GM12878 (cell line): ENCODE results near the gene IFT88. TPM values are rescaled to one million over a fixed set of nuclear protein-coding genes. Genes with fewer than 3 reads are reported as not detected.

ENCODE experiments used
- ATAC-seq: fragments of 200-7000 bp; cut with Tn5 transposase; 3 replicates; pipeline ENCODE4 v1.9.1; 2020; ENCODE audit warnings: mild to moderate bottlenecking, moderate library complexity
- BruUV-seq: library from RNA; stranded (reverse); fragments of 400-500 nt; replicated peaks from 2 replicates; lab custom pipeline; 2021; lab: Mats Ljungman, UMichigan
- CTCF ChIA-PET: fragments of 300-600 bp; sonication (Branson Sonifier 250); formaldehyde crosslinking; extraction: SDS; loops from one replicate; lab custom pipeline; 2021; ENCODE audit warnings: inconsistent platforms; lab: Yijun Ruan, JAX
- POLR2A ChIA-PET: fragments of 350-600 bp; formaldehyde crosslinking; extraction: SDS; loops from one replicate; lab custom pipeline; 2021; ENCODE audit warnings: inconsistent platforms; lab: Charles Lee
- RAD21 ChIA-PET: fragments of 300-600 bp; sonication (Branson Sonifier 250); formaldehyde crosslinking; loops from one replicate; lab custom pipeline; 2023; ENCODE audit warnings: antibody characterized with exemption; ENCODE audit not compliant: unreplicated experiment; lab: Charles Lee
- SMC1A ChIA-PET: fragments of 300-600 bp; sonication (Branson Sonifier 250); formaldehyde crosslinking; loops from one replicate; lab custom pipeline; 2023; ENCODE audit not compliant: unreplicated experiment, uncharacterized antibody; lab: Charles Lee
- DNase-seq: peaks from one replicate; pipeline ENCODE4 v3.0.0-alpha.2; 2011; ENCODE audit warnings: low read depth, low spot score
- FAIRE-seq: peaks from 3 replicates; lab custom pipeline; 2011; peaks lifted over from hg19 to GRCh38; lab: Jason Lieb, UNC
- H2AFZ ChIP-seq: 2 replicates; pipeline ENCODE4 v1.6.0; 2011; ENCODE audit warnings: low read depth, low read length, control low read depth; ENCODE audit not compliant: control insufficient read depth
- H3K27ac ChIP-seq: 2 replicates; pipeline ENCODE4 v1.5.1; 2011; ENCODE audit warnings: control low read depth; ENCODE audit not compliant: control insufficient read depth, insufficient read depth
- H3K27me3 ChIP-seq, 2 experiments: replicated peaks in 1 of 2; 2 replicates each; pipeline versions ENCODE4 v1.6.0 to v1.6.1; 2011; ENCODE audit warnings: low read length in 1 of 2; ENCODE audit not compliant: control insufficient read depth in 2 of 2, insufficient read depth in 2 of 2
- H3K36me3 ChIP-seq, 2 experiments: 2 replicates each; pipeline ENCODE4 v1.5.1; 2011; ENCODE audit warnings: low read length in 1 of 2; ENCODE audit not compliant: control insufficient read depth in 2 of 2, insufficient read depth in 2 of 2
- H3K4me1 ChIP-seq: 2 replicates; pipeline ENCODE4 v1.6.1; 2011; ENCODE audit warnings: mild to moderate bottlenecking, low read length, moderate library complexity, mixed read lengths; ENCODE audit not compliant: control insufficient read depth, insufficient read depth
- H3K4me2 ChIP-seq: 2 replicates; pipeline ENCODE4 v1.6.0; 2011; ENCODE audit warnings: control low read depth; ENCODE audit not compliant: control insufficient read depth, insufficient read depth
- H3K4me3 ChIP-seq: fragments of 200-600 bp; sonication (generic); 2 replicates; pipeline ENCODE4 v1.5.1; 2016
- H3K79me2 ChIP-seq: 2 replicates; pipeline ENCODE4 v1.6.0; 2011; ENCODE audit warnings: low read length; ENCODE audit not compliant: control insufficient read depth, insufficient read depth
- H3K9ac ChIP-seq: 2 replicates; pipeline ENCODE4 v1.8.0; 2011; ENCODE audit warnings: low read length, control low read depth, mixed read lengths; ENCODE audit not compliant: control insufficient read depth, insufficient read depth
- H3K9me3 ChIP-seq: replicated peaks from 3 replicates; pipeline ENCODE4 v1.5.1; 2011; ENCODE audit warnings: mild to moderate bottlenecking, low read length; ENCODE audit not compliant: control insufficient read depth, insufficient read depth
- H4K20me1 ChIP-seq: 2 replicates; pipeline ENCODE4 v1.6.0; 2011; ENCODE audit not compliant: control insufficient read depth, insufficient read depth
- ASH2L ChIP-seq: fragments of 300-600, 200-600 bp; sonication (generic); IDR thresholded peaks from 2 replicates; pipeline ENCODE4 v1.6.1; 2017; ENCODE audit warnings: low read depth, mild to moderate bottlenecking, borderline replicate concordance
- HDGF ChIP-seq: fragments of 450-650 bp; IDR thresholded peaks from 2 replicates; pipeline ENCODE4 v1.6.1; 2016; ENCODE audit warnings: antibody characterized with exemption
- IRF4 ChIP-seq: IDR thresholded peaks from 2 replicates; pipeline ENCODE4 v1.6.1; 2011; ENCODE audit warnings: low read depth, low read length
- KDM1A ChIP-seq: fragments of 200-600 bp; sonication (generic); IDR thresholded peaks from 2 replicates; pipeline ENCODE4 v1.6.1; 2016; ENCODE audit warnings: borderline replicate concordance
- MYB ChIP-seq: fragments of 150-350 bp; IDR thresholded peaks from 2 replicates; pipeline ENCODE4 v1.6.1; 2014; ENCODE audit warnings: mild to moderate bottlenecking, low read depth, low read length, borderline replicate concordance
- MYC ChIP-seq: IDR thresholded peaks from 2 replicates; pipeline ENCODE4 v1.6.1; 2011; ENCODE audit warnings: mild to moderate bottlenecking, low read length, moderate library complexity, inconsistent platforms; ENCODE audit not compliant: insufficient read depth, insufficient replicate concordance, insufficient read length, severe bottlenecking
- NRF1 ChIP-seq: conservative IDR thresholded peaks from 2 replicates; pipeline ENCODE4 v1.6.1; 2011; ENCODE audit warnings: mild to moderate bottlenecking, low read depth, low read length, improper control_type of control experiment
- PAX8 ChIP-seq: fragments of 450-650 bp; IDR thresholded peaks from 2 replicates; pipeline ENCODE4 v1.6.1; 2017; ENCODE audit warnings: mild to moderate bottlenecking, moderate library complexity
- POLR2AphosphoS5 ChIP-seq: IDR thresholded peaks from 2 replicates; pipeline ENCODE4 v1.6.1; 2011; ENCODE audit warnings: mild to moderate bottlenecking, low read length, inconsistent platforms
- RBBP5 ChIP-seq: fragments of 200-600 bp; sonication (generic); conservative IDR thresholded peaks from 2 replicates; pipeline ENCODE4 v1.6.1; 2016
- SIN3A ChIP-seq: IDR thresholded peaks from 2 replicates; pipeline ENCODE4 v1.6.1; 2012; ENCODE audit warnings: low read depth, low read length, improper control_type of control experiment
- SMAD1 ChIP-seq: fragments of 450-650 bp; IDR thresholded peaks from 2 replicates; pipeline ENCODE4 v1.6.1; 2018; ENCODE audit warnings: mild to moderate bottlenecking, low read depth; ENCODE audit not compliant: partially characterized antibody
- TAF1 ChIP-seq: IDR thresholded peaks from 2 replicates; pipeline ENCODE4 v1.6.1; 2011; ENCODE audit warnings: mild to moderate bottlenecking, low read depth, low read length, borderline replicate concordance
- TCF12 ChIP-seq: IDR thresholded peaks from 2 replicates; pipeline ENCODE4 v1.6.1; 2011; ENCODE audit warnings: low read depth, mild to moderate bottlenecking, low read length
- ZSCAN29 ChIP-seq: fragments of 450-650 bp; IDR thresholded peaks from 2 replicates; pipeline ENCODE4 v1.6.1; 2017; ENCODE audit warnings: mild to moderate bottlenecking, moderate library complexity
- WGBS: methylation state at CpG from one replicate; pipeline ENCODE4 v1.1.6; 2016; ENCODE audit warnings: low lambda C conversion rate; ENCODE audit not compliant: insufficient replicate concordance, insufficient coverage; ENCODE audit errors: missing lambda C conversion rate; 5-methylcytosine and 5-hydroxymethylcytosine counted together
- in situ Hi-C: fragments of 300-500 bp; cut with MboI; formaldehyde crosslinking; loops from 9 replicates; pipeline ENCODE4 v1.14.3; 2018; ENCODE audit warnings: mixed read lengths
- intact Hi-C: fragments of 100-400 bp; cut with micrococcal nuclease; formaldehyde crosslinking; loops from one replicate; pipeline ENCODE4 v1.14.2; 2022; ENCODE audit not compliant: unreplicated experiment
- polyA plus RNA-seq, 11 experiments: library from polyadenylated mRNA; depleted of rRNA in 4 of 11; unstranded in 6 of 11; stranded (reverse) in 5 of 11; fragments of >200 nt; fragmentation: Nextera tagmentation in 4 of 11; fragmentation: Illumina TruSeq in 1 of 11; extraction: Ambion mirVana in 4 of 11; extraction: Trizol in 1 of 11; gene quantifications; 1 replicate in 1 of 11; 2 replicates in 10 of 11; pipeline versions ENCODE4 v1.2.1 to v1.2.3, GENCODE V29; 2011 to 2016; ENCODE audit warnings: inconsistent platforms in 2 of 11, missing spikeins in 2 of 11, low read depth in 1 of 11
- total RNA-seq, 4 experiments: library from RNA; depleted of rRNA in 3 of 4; stranded (reverse); fragments of >200 nt in 3 of 4; fragmentation: Illumina TruSeq in 1 of 4; extraction: Trizol in 1 of 4; gene quantifications; 2 replicates each; pipeline versions ENCODE4 v1.2.1 to v1.2.3, GENCODE V29; 2013 to 2021
- TF ChIP-seq, protein P1 (sequence below): fragments of 450-650 bp; IDR thresholded peaks from 2 replicates; pipeline ENCODE4 v1.6.1; 2017; ENCODE audit warnings: mild to moderate bottlenecking, moderate library complexity

Gene IFT88
- total and polyA plus RNA-seq, 10 of the 15 experiments (the other 5 are each of a cell fraction or from before 2014, with no cell fraction given): 2.9 to 5.6 (median 4.1) TPM

DNA sequence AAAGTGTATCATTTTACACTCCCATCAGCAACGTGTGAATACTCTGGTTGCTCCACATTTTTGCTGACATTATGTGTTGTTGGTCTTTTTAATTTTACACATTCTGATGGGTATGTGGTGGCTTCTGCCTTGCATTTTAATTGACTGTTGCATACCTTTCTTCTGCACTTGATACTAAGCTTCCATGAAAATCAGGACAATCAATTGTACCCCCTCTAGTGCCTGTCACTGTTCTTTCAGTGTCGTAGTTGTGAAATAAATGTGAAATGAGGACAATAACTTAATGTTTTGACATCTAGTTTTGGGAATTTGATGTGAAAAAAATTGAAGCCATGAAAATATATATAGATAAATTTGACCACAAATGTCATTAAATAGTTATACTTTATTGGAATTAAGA is 6.7 kb downstream of the IFT88 start:
- no peak overlapping the region for H3K27ac ChIP-seq
- ChIA-PET RAD21 (no interaction called here), SMC1A (no interaction called here), POLR2A (no interaction called here), CTCF (interaction anchor here (0.9 kb wide), 1 partner anchor 81 kb away, joined by 3 read pairs; no protein-coding TSS in a partner anchor)
- BruUV-seq: no TSS peak
- in situ Hi-C loops: no loop called here
- H3K4me1 ChIP-seq: no peaks in the 10 kb centered on the region
- H3K4me2 ChIP-seq: no peak overlapping the region
- no peaks in the 10 kb centered on the region for H4K20me1 ChIP-seq
- TF ChIP-seq SIN3A (no peak), TCF12 (no peak), ZSCAN29 (no peak), MYB (no peak), NRF1 (no peak), POLR2AphosphoS5 (no peak), SMAD1 (no peak), HDGF (no peak), RBBP5 (no peak), ASH2L (no peak), KDM1A (no peak), PAX8 (no peak), MYC (no peak), TAF1 (no peak), IRF4 (no peak)
- TF ChIP-seq, protein P1, sequence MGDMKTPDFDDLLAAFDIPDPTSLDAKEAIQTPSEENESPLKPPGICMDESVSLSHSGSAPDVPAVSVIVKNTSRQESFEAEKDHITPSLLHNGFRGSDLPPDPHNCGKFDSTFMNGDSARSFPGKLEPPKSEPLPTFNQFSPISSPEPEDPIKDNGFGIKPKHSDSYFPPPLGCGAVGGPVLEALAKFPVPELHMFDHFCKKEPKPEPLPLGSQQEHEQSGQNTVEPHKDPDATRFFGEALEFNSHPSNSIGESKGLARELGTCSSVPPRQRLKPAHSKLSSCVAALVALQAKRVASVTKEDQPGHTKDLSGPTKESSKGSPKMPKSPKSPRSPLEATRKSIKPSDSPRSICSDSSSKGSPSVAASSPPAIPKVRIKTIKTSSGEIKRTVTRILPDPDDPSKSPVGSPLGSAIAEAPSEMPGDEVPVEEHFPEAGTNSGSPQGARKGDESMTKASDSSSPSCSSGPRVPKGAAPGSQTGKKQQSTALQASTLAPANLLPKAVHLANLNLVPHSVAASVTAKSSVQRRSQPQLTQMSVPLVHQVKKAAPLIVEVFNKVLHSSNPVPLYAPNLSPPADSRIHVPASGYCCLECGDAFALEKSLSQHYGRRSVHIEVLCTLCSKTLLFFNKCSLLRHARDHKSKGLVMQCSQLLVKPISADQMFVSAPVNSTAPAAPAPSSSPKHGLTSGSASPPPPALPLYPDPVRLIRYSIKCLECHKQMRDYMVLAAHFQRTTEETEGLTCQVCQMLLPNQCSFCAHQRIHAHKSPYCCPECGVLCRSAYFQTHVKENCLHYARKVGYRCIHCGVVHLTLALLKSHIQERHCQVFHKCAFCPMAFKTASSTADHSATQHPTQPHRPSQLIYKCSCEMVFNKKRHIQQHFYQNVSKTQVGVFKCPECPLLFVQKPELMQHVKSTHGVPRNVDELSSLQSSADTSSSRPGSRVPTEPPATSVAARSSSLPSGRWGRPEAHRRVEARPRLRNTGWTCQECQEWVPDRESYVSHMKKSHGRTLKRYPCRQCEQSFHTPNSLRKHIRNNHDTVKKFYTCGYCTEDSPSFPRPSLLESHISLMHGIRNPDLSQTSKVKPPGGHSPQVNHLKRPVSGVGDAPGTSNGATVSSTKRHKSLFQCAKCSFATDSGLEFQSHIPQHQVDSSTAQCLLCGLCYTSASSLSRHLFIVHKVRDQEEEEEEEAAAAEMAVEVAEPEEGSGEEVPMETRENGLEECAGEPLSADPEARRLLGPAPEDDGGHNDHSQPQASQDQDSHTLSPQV: no peak
- H3K9me3 ChIP-seq: no peaks in the 10 kb centered on the region
- no peaks in the 10 kb centered on the region; a peak in 1 of 4 replicates for H3K36me3 ChIP-seq
- no peak overlapping the region for H3K4me3 ChIP-seq
- H3K9ac ChIP-seq: no peak overlapping the region
- H2AFZ ChIP-seq: no peak overlapping the region
- ATAC-seq: no peak
- intact Hi-C loops: no loop called here
- no peak for FAIRE-seq
- DNase-seq: no peak
- no peaks in the 10 kb centered on the region for H3K79me2 ChIP-seq
- H3K27me3 ChIP-seq: no peaks in the 10 kb centered on the region
- 83% methylated on average over 2 of the region's 2 CpGs for WGBS
